ENCODE measurements around the gene OLIG2.

OLIG2 gene

GRCh38 chr21:33025489-33026442 is at the start of gene OLIG2:
TSS of gene OLIG2 (plus strand) at chr21:33025935. CDS start at chr21:33026863, 928 bp downstream.
- DNase-seq, result no peak

- no peak for DNase-seq
These were observed 48.9 kb upstream of the OLIG2 start for GRCh38 chr21:32976791-32977190.

- DNase-seq, result no peak
These were observed 48.5 kb upstream of the OLIG2 start for GRCh38 chr21:32977216-32977615.

- DNase-seq, result no peak
These were observed 47.1 kb upstream of the OLIG2 start for GRCh38 chr21:32978331-32979270.

GRCh38 chr21:32979598-32980268 is 46.0 kb upstream of the OLIG2 start:
- DNase-seq, result no peak

- no peak for DNase-seq
These were observed 44.6 kb upstream of the OLIG2 start for GRCh38 chr21:32981096-32981495.

GRCh38 chr21:32990666-32991065 is 35.1 kb upstream of the OLIG2 start:
- no peak for DNase-seq

- DNase-seq, result no peak
These were observed 34.4 kb upstream of the OLIG2 start for GRCh38 chr21:32991361-32991760.

- no peak for DNase-seq
These were observed 31.8 kb upstream of the OLIG2 start for GRCh38 chr21:32993894-32994293.

GRCh38 chr21:32994305-32994704 is 31.4 kb upstream of the OLIG2 start:
- peak in 1 of 2 experiments; percentile 7 for DNase-seq

- no peak for DNase-seq
These were observed 18.0 kb upstream of the OLIG2 start for GRCh38 chr21:33007747-33008146.

GRCh38 chr21:33008333-33009051 is 17.2 kb upstream of the OLIG2 start:
- no peak for DNase-seq

- no peak for DNase-seq
These were observed 14.8 kb upstream of the OLIG2 start for GRCh38 chr21:33010931-33011330.

- no peak for DNase-seq
These were observed 14.3 kb upstream of the OLIG2 start for GRCh38 chr21:33011462-33011861.

- DNase-seq, result no peak
These were observed 12.1 kb upstream of the OLIG2 start for GRCh38 chr21:33013626-33014025.

- DNase-seq, result no peak
These were observed 11.4 kb upstream of the OLIG2 start for GRCh38 chr21:33014331-33014730.

GRCh38 chr21:33015096-33015495 is 10.6 kb upstream of the OLIG2 start:
- DNase-seq, result no peak

- no peak for DNase-seq
These were observed 10.0 kb upstream of the OLIG2 start for GRCh38 chr21:33015756-33016155.

- DNase-seq, result no peak
These were observed 6.8 kb upstream of the OLIG2 start for GRCh38 chr21:33018707-33019465.

GRCh38 chr21:33019516-33019884 is 6.2 kb upstream of the OLIG2 start:
- DNase-seq, result no peak

- DNase-seq, result no peak
These were observed 5.7 kb upstream of the OLIG2 start for GRCh38 chr21:33019885-33020557.
